ENCODE results near the gene SLK. TPM values are rescaled to one million over a fixed set of nuclear protein-coding genes. Genes with fewer than 3 reads are reported as not detected.
A peak's percentile ranks its signal among the peaks of the same experiment; 100 is the strongest.

SLK gene
- total and polyA plus RNA-seq, 2 experiments from 2014 or later = 6.6 to 37.1 TPM

DNA sequence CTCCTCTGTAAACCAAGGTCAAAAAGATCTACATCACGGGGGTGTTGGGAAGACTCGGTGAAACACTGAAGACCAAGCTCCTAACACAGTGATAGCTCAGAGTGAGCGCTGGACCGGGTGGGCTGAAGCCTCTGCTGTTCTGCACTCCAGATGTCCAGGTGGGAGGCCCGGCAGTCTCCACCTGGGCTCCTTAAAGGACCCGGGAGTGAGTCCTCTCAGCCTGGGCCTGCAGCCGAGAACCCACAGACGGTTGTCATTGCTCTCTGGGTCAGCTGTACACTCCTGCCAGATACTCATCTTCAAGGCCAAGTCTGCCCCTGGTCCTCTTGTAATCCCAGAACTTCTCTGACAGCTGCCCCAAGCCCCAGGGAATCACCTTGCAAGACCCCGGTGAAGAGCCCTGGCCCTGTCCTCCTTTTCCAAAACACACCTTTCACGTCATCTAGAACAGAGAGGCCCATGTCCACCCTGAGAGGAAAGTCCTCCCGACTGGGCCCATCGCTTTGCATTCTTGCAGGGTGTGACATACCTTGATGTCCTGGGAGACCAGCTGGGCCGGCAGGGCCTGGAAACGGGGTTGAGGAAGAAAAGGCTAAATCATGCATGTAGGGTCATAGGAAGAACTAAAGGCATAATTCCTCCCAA lies 75.1 kb downstream of the SLK start:
- Histone ChIP-seq H4K20me1 (ENCODE audit: insufficient read depth) (no peaks in the 10 kb centered on the region), H2AFZ (no peak overlapping the region), H3K9me2 (ENCODE audit: insufficient read depth) (no peaks in the 10 kb centered on the region), H3K36me3 (ENCODE audit: low read depth) (no peaks in the 10 kb centered on the region), H3K4me1 (ENCODE audit: insufficient read depth) (no peaks in the 10 kb centered on the region), H3K4me3 (no peak overlapping the region), H3K27me3 (replicated peaks; ENCODE audit: insufficient read depth) (no peaks in the 10 kb centered on the region), H3K9ac (no peak overlapping the region), H3F3A (ENCODE audit: insufficient read depth) (no peaks in the 10 kb centered on the region), H3K9me3 (ENCODE audit: low read depth) (no peaks in the 10 kb centered on the region), H3K27ac (no peak overlapping the region), H3K79me2 (ENCODE audit: insufficient read depth) (no peaks in the 10 kb centered on the region), H3K4me2 (ENCODE audit: unreplicated experiment) (no peak overlapping the region)
- in situ Hi-C loops (cut with MboI) = loop anchor here (10.0 kb wide), 1 partner anchor 163 kb away; no protein-coding TSS in a partner anchor
- WGBS, 2 experiments (ENCODE audit: low coverage in 1 of 2, low lambda C conversion rate in 2 of 2, missing lambda C conversion rate in 2 of 2) = 76 to 78% methylated on average over 14 of the region's 14 CpGs
- DNase-seq = no peak
- TF ChIP-seq EZH2 (IDR thresholded peaks at IDR 0.05; ENCODE audit: insufficient read depth, poor library complexity, severe bottlenecking) = no peak
- no peak for TF ChIP-seq EZH2phosphoT487 (IDR thresholded peaks at IDR 0.05; ENCODE audit: insufficient read depth, low read depth)

DNA sequence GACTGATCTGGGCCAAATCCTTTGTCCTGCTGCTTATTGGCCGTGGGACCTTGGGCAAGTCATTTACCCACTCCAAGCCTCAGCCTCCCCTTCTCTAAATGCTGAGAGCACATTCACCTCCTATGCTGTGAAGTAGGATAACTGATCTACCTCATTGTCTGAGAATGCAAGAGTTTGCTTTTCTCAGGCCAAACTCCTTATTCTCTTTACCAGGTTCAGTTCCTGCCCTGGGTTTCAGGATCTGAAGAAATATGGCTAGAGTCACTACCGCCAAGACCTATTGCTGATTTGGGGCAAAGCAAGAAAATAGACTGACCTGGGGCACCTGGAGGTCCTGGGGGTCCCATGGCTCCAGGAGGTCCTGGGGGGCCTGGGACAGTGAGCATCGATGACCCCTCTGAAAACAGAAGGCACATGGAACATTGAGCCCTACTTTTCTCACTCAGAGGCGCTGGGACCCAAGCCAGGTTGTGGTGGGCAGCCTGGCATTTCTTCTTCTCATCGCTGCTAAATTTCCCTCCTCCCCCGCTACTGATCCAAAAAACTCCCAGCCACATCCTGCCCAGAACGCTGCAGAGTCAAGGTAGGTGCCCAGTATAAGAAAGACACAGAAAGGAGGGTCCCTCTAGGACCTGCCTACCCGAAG lies 76.4 kb downstream of the SLK start:
- H2AFZ ChIP-seq = no peak overlapping the region
- H3K9me2 ChIP-seq (ENCODE audit: insufficient read depth) = no peaks in the 10 kb centered on the region
- no peaks in the 10 kb centered on the region for H3F3A ChIP-seq (ENCODE audit: insufficient read depth)
- no peaks in the 10 kb centered on the region for H3K79me2 ChIP-seq (ENCODE audit: insufficient read depth)
- no peaks in the 10 kb centered on the region for H3K4me1 ChIP-seq (ENCODE audit: insufficient read depth)
- no peaks in the 10 kb centered on the region for H3K27me3 ChIP-seq (replicated peaks; ENCODE audit: insufficient read depth)
- no peaks in the 10 kb centered on the region for H4K20me1 ChIP-seq (ENCODE audit: insufficient read depth)
- no peak overlapping the region for H3K9ac ChIP-seq
- WGBS, 2 experiments (ENCODE audit: low coverage in 1 of 2, low lambda C conversion rate in 2 of 2, missing lambda C conversion rate in 2 of 2) = 61 to 73% methylated on average over 8 of the region's 8 CpGs
- TF ChIP-seq EZH2phosphoT487 (IDR thresholded peaks at IDR 0.05; ENCODE audit: insufficient read depth, low read depth) = no peak
- no peak overlapping the region for H3K27ac ChIP-seq
- H3K4me3 ChIP-seq = no peak overlapping the region
- H3K36me3 ChIP-seq (ENCODE audit: low read depth) = no peaks in the 10 kb centered on the region
- H3K4me2 ChIP-seq (ENCODE audit: unreplicated experiment) = no peak overlapping the region
- in situ Hi-C loops (cut with MboI) = loop anchor here (10.0 kb wide), 1 partner anchor 161 kb away; no protein-coding TSS in a partner anchor
- no peaks in the 10 kb centered on the region for H3K9me3 ChIP-seq (ENCODE audit: low read depth)
- no peak for DNase-seq

DNA sequence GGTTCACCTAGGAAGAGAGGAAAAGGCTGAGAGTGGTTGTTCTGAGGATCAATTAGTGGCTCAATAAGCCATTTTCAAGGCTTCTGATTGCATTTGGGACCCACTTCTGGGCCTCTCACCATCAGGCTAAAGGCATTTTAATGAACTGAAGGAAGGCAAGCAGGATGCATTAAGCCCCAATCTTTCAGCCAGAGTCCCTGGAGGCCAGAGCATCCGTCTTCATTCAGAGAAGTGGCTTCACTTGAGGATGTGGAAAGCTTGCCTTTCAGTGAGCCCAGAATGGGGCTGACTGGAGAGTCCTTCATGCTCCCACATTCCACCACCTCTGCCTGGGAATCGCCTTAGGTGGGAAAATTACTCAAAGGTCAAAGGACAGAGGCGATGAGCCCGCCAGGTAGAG lies 76.9 kb downstream of the SLK start:
- Histone ChIP-seq H2AFZ (no peak overlapping the region), H3K9me2 (ENCODE audit: insufficient read depth) (no peaks in the 10 kb centered on the region), H3K4me1 (ENCODE audit: insufficient read depth) (no peaks in the 10 kb centered on the region; the same call in 1 of the 2 replicates), H3K9me3 (ENCODE audit: low read depth) (no peaks in the 10 kb centered on the region), H3K27ac (no peak overlapping the region), H3F3A (ENCODE audit: insufficient read depth) (no peaks in the 10 kb centered on the region), H3K4me3 (no peak overlapping the region), H3K36me3 (ENCODE audit: low read depth) (no peaks in the 10 kb centered on the region), H4K20me1 (ENCODE audit: insufficient read depth) (no peaks in the 10 kb centered on the region), H3K9ac (no peak overlapping the region), H3K27me3 (replicated peaks; ENCODE audit: insufficient read depth) (no peaks in the 10 kb centered on the region), H3K4me2 (ENCODE audit: unreplicated experiment) (no peak overlapping the region), H3K79me2 (ENCODE audit: insufficient read depth) (no peaks in the 10 kb centered on the region)
- in situ Hi-C loops (cut with MboI) = loop anchor here (10.0 kb wide), 1 partner anchor 161 kb away; no protein-coding TSS in a partner anchor
- DNase-seq = no peak
- no peak for TF ChIP-seq EZH2phosphoT487 (IDR thresholded peaks at IDR 0.05; ENCODE audit: insufficient read depth, low read depth)
- TF ChIP-seq EZH2 (IDR thresholded peaks at IDR 0.05; ENCODE audit: insufficient read depth, poor library complexity, severe bottlenecking) = no peak
- WGBS, 2 experiments (ENCODE audit: low coverage in 1 of 2, low lambda C conversion rate in 2 of 2, missing lambda C conversion rate in 2 of 2) = 79 to 84% methylated on average over 4 of the region's 4 CpGs

- no peak overlapping the region for H2AFZ ChIP-seq
- no peak overlapping the region for H3K9ac ChIP-seq
- H3K9me2 ChIP-seq (ENCODE audit: insufficient read depth) = no peaks in the 10 kb centered on the region
- peaks cover 15% of the 10 kb centered on the region for H3K4me1 ChIP-seq (ENCODE audit: insufficient read depth)
- no peaks in the 10 kb centered on the region for H3K9me3 ChIP-seq (ENCODE audit: low read depth)
- WGBS, 2 experiments (ENCODE audit: low coverage in 1 of 2, low lambda C conversion rate in 2 of 2, missing lambda C conversion rate in 2 of 2) = 64 to 68% methylated on average over 9 of the region's 9 CpGs
- TF ChIP-seq EZH2 (IDR thresholded peaks at IDR 0.05; ENCODE audit: insufficient read depth, poor library complexity, severe bottlenecking) (no peak), EZH2phosphoT487 (IDR thresholded peaks at IDR 0.05; ENCODE audit: insufficient read depth, low read depth) (no peak)
- in situ Hi-C loops (cut with MboI) = loop anchor here (5.0 to 10.0 kb wide), 2 partner anchors 159 to 302 kb away; no protein-coding TSS in a partner anchor
- no peak overlapping the region for H3K4me3 ChIP-seq
- no peaks in the 10 kb centered on the region for H3K79me2 ChIP-seq (ENCODE audit: insufficient read depth)
- H3K27ac ChIP-seq = no peak overlapping the region
- no peaks in the 10 kb centered on the region for H4K20me1 ChIP-seq (ENCODE audit: insufficient read depth)
- peak; percentile 89 for DNase-seq
- no peaks in the 10 kb centered on the region for H3K27me3 ChIP-seq (replicated peaks; ENCODE audit: insufficient read depth)
- H3K36me3 ChIP-seq (ENCODE audit: low read depth) = no peaks in the 10 kb centered on the region
- H3F3A ChIP-seq (ENCODE audit: insufficient read depth) = no peaks in the 10 kb centered on the region
- no peak overlapping the region for H3K4me2 ChIP-seq (ENCODE audit: unreplicated experiment)
Measured at GRCh38 chr10:104045151-104046089, 78.5 kb downstream of the SLK start.

Data from GM23248 (cell line).